Brain pericyte (primary cell): Measurements from ENCODE around the gene SERTAD2.

Source experiments
- DNase-seq: peaks from one replicate; pipeline ENCODE4 v3.0.0-alpha.2; 2012; ENCODE audit warnings: low read depth, low spot score

Gene SERTAD2

DNA sequence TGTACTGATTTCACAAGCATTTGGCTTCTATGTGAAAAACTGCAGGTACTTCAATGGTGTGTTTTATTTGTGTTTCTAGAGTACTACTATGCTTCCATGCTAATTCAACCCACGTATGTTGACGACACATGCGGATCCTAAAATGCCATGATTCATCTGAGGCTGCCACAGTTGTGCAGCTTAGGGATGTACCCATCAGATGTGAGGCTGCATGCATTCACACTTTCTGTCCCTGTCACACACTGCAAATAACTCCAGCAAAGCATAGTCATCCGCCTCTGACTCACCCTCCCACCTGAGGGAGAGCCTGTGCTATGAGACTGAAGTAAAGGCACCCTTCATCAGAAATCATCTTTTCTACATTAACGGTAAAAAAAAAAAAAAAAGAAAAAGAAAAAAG is 22.1 kb upstream of the SERTAD2 start:
- DNase-seq = no peak

DNA sequence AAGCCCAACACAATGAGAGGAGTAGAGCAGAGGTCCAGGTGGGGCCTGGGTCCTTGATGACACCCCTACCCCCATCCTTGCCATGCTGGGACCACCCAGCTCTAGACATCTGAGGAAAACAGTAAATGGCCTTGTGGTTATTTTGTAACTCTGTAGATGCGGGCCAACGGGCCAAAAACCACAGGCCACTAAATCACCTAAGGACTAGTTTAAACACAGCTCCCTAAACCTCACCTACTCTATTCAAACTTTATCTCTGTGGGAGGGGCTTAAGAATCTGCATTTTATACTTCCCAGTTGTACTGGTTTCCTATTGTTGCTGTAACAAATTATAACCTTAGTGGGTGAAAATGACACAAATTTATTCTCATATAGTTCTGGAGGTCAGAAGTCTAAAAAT is 19.0 kb upstream of the SERTAD2 start:
- DNase-seq = no peak

- no peak for DNase-seq
Measured at GRCh38 chr2:64670047-64670446, 16.3 kb upstream of the SERTAD2 start.

GRCh38 chr2:64669288-64669687 is 15.6 kb upstream of the SERTAD2 start:
- DNase-seq = no peak

GRCh38 chr2:64668542-64668941 is 14.8 kb upstream of the SERTAD2 start:
- no peak for DNase-seq

DNA sequence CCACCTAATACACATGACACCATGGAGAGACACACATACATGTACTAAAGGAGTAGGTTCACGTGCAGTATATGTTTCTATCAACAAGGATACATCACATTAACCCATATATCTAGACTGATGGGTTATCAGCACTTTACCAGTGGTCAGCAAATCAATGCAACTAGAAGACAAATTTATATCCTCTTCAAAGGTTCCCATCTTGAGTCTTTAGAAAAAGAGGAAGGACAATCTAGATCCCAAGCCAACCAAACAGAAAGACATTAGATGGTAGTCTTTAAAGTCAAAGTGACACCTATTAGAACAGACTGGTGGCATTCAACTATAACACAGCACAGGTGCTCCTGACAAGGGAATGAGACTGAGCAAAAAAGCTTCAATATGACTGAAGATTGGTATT is 13.8 kb upstream of the SERTAD2 start:
- DNase-seq = no peak

- DNase-seq = no peak
Measured at GRCh38 chr2:64666810-64667438, 13.2 kb upstream of the SERTAD2 start.

- no peak for DNase-seq
Measured at GRCh38 chr2:64665709-64666108, 12.0 kb upstream of the SERTAD2 start.

DNA sequence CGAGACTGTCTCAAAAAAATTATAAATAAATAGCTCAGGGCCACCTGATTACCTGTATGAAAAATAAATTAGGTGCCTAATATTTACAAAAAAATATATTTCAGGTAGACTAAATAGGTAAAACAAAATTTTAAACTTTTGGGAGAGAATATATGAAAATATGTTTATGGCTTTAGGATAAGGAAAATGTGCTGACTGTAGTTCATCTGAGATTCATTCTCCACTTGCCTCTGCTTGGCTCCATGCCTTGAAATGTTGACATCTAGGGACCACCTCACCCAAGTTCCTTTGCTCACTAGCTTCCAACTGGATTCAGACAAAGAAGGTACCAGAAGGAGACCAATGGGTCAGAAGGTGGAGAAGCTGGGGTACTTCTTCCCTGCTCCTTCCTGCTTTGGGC is 9.7 kb upstream of the SERTAD2 start:
- no peak for DNase-seq

- no peak for DNase-seq
Measured at GRCh38 chr2:64661741-64662169, 8.0 kb upstream of the SERTAD2 start.

DNA sequence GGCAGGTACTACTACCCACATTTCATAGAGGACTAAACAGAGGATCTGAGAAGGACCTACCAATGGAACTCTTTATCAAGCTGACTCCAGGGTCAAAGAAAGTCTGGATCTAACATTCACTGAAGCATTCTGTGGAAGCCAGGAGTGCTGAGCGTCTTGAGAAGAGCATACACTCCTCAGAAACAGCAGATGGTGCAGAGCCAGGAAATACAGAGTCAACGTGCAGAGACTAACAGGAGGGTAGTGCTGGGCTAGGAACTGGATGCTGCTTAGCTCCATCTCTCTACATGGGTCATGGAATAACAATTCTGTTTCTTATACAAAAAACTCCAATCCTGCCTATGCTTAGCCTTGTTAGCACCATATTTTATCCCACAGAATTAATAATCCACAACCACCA is 5.5 kb upstream of the SERTAD2 start:
- no peak for DNase-seq

DNA sequence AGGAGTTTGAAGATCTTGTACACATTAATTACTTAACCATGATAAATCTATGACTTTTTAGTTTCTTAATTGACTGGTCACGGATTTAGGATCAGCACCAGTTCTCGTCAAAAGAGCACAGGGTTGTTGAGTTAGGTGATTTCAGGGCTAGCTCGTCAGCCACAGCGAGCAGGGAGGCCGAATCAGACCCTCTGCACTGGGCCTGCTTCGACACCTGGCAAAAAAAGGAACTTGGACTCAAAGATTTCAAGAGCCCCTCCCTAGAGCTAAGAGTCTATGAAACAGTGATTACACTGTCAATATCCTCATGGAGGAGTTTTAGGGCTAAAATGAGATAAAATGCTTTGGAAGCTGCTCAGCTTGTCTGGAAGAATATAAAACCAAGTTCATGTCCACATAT is 4.6 kb upstream of the SERTAD2 start:
- no peak for DNase-seq

DNA sequence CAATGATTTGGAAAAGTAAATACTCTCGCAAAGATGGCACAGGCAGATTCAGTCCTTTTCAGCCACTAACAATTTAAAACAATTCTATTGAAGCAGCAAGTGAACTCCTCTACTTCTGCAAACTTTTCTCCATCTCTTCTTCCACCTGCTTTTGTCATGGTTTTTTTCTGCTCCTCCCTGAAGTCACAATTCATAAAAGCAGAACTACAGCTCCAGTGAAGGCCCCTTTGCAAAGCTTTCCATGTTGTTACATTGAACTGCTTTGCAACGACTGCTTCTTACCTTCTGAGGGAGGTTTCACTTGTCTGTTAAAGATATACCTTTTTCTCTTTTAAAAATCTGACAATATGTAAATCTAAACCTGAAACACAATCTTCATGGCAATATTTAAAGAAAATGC is 3.7 kb upstream of the SERTAD2 start:
- DNase-seq = no peak

GRCh38 chr2:64656379-64656778 is 2.7 kb upstream of the SERTAD2 start:
- DNase-seq = no peak

GRCh38 chr2:64655873-64656272 is 2.2 kb upstream of the SERTAD2 start:
- DNase-seq = no peak

GRCh38 chr2:64655018-64655664 is 1.4 kb upstream of the SERTAD2 start:
- no peak for DNase-seq

DNA sequence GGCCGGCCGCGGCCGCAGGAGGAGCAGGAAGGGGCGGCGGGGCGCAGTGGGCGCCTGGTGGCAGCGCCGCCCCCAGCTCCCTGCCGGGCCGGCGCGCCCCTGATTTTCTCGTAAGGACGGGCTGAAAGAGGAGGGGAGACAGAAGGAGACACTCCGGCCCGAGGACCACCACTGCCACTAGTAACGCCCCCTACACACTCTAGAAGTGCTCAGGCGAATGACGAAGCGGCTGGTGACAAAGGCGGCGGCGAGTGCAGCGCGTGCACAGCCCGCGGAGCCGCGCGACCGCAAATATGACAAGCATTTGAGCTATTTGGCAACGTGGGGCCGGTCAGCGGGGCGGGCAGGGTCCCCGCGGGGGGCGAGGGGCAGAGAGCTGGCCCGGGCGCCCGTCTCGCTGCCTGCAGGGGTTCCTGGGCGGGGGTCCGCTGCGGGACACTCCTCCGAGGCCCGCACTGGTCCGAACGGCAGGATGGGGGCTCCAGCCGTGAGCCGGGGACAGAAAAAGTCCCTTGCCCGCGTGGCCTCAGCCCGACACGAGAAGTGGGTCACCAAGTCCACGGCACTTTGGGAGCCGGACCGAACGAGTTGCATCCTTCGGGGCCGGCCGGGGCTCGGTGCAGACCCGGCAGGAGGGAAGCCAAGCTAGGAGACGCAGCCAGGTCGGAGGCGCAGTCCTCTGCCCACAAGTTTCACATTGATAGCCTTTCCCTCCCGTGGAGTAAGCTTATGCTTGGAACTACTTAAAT is 524 bp upstream of the SERTAD2 start:
- no peak for DNase-seq

- no peak for DNase-seq
Measured at GRCh38 chr2:64652231-64653108, 1.2 kb downstream of the SERTAD2 start.

DNA sequence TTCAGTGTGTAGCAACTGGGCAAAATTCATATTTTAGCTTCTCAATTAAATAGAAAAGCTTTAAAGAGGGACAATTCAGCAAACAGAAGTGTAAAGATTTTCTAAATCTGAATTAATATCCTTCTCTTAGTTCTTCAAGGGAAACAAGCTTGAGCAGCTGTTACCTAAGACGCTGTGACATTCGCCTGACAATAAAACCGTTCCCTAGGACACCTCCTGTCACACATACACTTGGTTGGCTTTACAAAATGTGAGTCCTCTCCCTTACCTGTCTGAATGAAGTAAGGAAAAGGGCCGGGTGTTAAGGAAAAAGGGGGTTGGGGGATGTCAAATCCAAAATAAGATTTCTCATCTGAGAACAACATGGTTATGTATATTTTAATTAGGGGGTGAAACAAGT is 2.1 kb downstream of the SERTAD2 start:
- DNase-seq = no peak

GRCh38 chr2:64650722-64651338 is 2.9 kb downstream of the SERTAD2 start:
- no peak for DNase-seq

GRCh38 chr2:64650296-64650695 is 3.4 kb downstream of the SERTAD2 start:
- DNase-seq = no peak

- DNase-seq = no peak
Measured at GRCh38 chr2:64649626-64650025, 4.1 kb downstream of the SERTAD2 start.
